GM18867 (cell line): Measurements from ENCODE around the gene PARK7.
"Not testable (repeated sequence)": the region's sequence is repeated elsewhere in the genome, so short reads cannot be mapped to it uniquely, and the experiment has no call there.

ENCODE experiments used
- ATAC-seq: cut with Tn5 transposase; IDR thresholded peaks from one replicate; pipeline ENCODE4 v1.9.1; 2021; ENCODE audit warnings: mild to moderate bottlenecking, moderate library complexity; ENCODE audit not compliant: unreplicated experiment

PARK7 gene

GRCh38 chr1:7961216-7962013 lies at the start of gene PARK7:
TSS of gene PARK7 (plus strand) at chr1:7961711. CDS start at chr1:7962786, 1,075 bp downstream.
- ATAC-seq = peak; percentile 90

- ATAC-seq = no peak
Measured at GRCh38 chr1:7912145-7912544, 49.4 kb upstream of the PARK7 start.

GRCh38 chr1:7912743-7913557 lies 48.6 kb upstream of the PARK7 start:
- no peak for ATAC-seq

GRCh38 chr1:7915826-7916500 lies 45.5 kb upstream of the PARK7 start:
- no peak for ATAC-seq

- no peak for ATAC-seq
Measured at GRCh38 chr1:7916501-7916830, 45.0 kb upstream of the PARK7 start.

GRCh38 chr1:7917971-7918370 lies 43.5 kb upstream of the PARK7 start:
- not testable (repeated sequence) for ATAC-seq

GRCh38 chr1:7919880-7920279 lies 41.6 kb upstream of the PARK7 start:
- no peak for ATAC-seq

GRCh38 chr1:7921796-7922195 lies 39.7 kb upstream of the PARK7 start:
- ATAC-seq = no peak

GRCh38 chr1:7922301-7922700 lies 39.2 kb upstream of the PARK7 start:
- ATAC-seq = no peak

GRCh38 chr1:7927061-7927460 lies 34.5 kb upstream of the PARK7 start:
- ATAC-seq = not testable (repeated sequence)

GRCh38 chr1:7928247-7928646 lies 33.3 kb upstream of the PARK7 start:
- no peak for ATAC-seq

GRCh38 chr1:7929637-7930036 lies 31.9 kb upstream of the PARK7 start:
- ATAC-seq = no peak

- no peak for ATAC-seq
Measured at GRCh38 chr1:7930645-7931445, 30.7 kb upstream of the PARK7 start.

- ATAC-seq = no peak
Measured at GRCh38 chr1:7931446-7931812, 30.1 kb upstream of the PARK7 start.

- no peak for ATAC-seq
Measured at GRCh38 chr1:7932524-7933138, 28.9 kb upstream of the PARK7 start.

- ATAC-seq = no peak
Measured at GRCh38 chr1:7938070-7938469, 23.4 kb upstream of the PARK7 start.

GRCh38 chr1:7940034-7940433 lies 21.5 kb upstream of the PARK7 start:
- no peak for ATAC-seq

GRCh38 chr1:7940745-7941436 lies 20.6 kb upstream of the PARK7 start, which contains the start of gene TNFRSF9:
TSS of gene TNFRSF9 (minus strand) at chr1:7940839. CDS start at chr1:7939994, 845 bp downstream.
- ATAC-seq = no peak

GRCh38 chr1:7941437-7941793 lies 20.1 kb upstream of the PARK7 start:
- ATAC-seq = no peak
